ENCODE results near the gene MOXD1.

Gene MOXD1

DNA sequence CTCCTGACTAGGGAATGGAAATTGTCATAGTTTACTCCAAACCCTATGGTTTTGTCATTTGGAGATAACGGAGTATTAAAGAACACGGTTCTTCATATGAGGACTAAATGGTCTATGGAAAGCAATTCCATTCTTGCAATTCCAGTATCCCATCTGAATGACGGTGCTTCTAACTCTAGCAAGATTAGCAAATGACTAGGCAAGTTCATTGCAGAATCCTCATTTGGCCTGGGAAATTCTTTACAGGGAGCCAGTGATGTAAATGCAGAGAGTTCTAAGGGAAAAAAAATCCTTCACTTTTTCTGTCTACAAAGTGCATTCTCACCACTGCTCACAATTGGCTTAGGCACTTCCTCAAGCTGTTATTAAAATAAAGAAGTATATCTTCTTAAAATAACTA, 111.5 kb downstream of the MOXD1 start:
- TF ChIP-seq, protein P1, sequence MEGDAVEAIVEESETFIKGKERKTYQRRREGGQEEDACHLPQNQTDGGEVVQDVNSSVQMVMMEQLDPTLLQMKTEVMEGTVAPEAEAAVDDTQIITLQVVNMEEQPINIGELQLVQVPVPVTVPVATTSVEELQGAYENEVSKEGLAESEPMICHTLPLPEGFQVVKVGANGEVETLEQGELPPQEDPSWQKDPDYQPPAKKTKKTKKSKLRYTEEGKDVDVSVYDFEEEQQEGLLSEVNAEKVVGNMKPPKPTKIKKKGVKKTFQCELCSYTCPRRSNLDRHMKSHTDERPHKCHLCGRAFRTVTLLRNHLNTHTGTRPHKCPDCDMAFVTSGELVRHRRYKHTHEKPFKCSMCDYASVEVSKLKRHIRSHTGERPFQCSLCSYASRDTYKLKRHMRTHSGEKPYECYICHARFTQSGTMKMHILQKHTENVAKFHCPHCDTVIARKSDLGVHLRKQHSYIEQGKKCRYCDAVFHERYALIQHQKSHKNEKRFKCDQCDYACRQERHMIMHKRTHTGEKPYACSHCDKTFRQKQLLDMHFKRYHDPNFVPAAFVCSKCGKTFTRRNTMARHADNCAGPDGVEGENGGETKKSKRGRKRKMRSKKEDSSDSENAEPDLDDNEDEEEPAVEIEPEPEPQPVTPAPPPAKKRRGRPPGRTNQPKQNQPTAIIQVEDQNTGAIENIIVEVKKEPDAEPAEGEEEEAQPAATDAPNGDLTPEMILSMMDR (IDR thresholded peaks at IDR 0.05; ENCODE audit: low read depth, low read length, missing control alignments), result no peak
- DNase-seq (ENCODE audit: extremely low read depth, low read depth), result no peak

GRCh38 chr6:132287101-132287500, 114.2 kb downstream of the MOXD1 start:
- DNase-seq (ENCODE audit: extremely low read depth, low read depth), result no peak
- H3K4me3 ChIP-seq (replicated peaks; ENCODE audit: low read depth, low read length), result no peak overlapping the region
- TF ChIP-seq, protein P1 (IDR thresholded peaks at IDR 0.05; ENCODE audit: low read depth, low read length, missing control alignments), result no peak

More for the DNA sequence above, 111.5 kb downstream of the MOXD1 start:
- no peak overlapping the region for H3K4me3 ChIP-seq (replicated peaks; ENCODE audit: low read depth, low read length)

DNA sequence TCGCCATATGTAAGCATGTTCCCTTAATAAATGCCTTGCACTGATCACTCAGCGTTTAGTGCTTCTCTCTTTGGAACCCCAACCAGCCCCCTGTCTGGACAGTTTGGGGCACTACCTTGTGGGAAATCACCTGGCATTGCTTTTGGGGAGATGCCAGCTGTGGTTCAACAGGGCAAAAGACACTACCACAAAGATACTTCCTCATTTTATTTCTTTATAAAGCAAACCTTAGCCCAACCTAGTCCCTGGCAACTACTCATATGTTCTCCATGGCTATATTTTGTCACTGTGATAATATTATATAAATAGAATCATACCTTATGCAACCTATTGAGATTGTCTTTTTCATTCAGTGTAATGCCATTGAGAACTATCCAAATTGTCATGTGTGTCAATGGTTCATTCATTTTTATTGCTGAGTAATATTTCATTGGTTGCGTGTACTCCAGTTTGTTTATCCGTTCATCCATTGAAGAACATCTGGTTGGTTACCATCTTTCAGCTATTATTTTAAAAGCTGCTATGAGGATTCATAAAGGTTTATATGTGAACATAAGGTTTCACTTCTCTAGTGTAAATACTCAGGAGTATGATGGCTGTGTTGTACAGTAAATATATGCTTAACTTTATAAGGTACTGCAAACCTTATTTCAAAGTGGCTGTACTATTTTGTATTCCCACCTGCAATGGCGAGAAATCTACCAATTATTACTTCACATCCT, 114.8 kb downstream of the MOXD1 start:
- no peak overlapping the region for H3K4me3 ChIP-seq (replicated peaks; ENCODE audit: low read depth, low read length)
- TF ChIP-seq, protein P1 (IDR thresholded peaks at IDR 0.05; ENCODE audit: low read depth, low read length, missing control alignments), result no peak
- no peak for DNase-seq (ENCODE audit: extremely low read depth, low read depth)

GRCh38 chr6:132285004-132285780, 116.1 kb downstream of the MOXD1 start:
- no peak for DNase-seq (ENCODE audit: extremely low read depth, low read depth)
- H3K4me3 ChIP-seq (replicated peaks; ENCODE audit: low read depth, low read length), result no peak overlapping the region
- TF ChIP-seq, protein P1 (IDR thresholded peaks at IDR 0.05; ENCODE audit: low read depth, low read length, missing control alignments), result no peak

DNA sequence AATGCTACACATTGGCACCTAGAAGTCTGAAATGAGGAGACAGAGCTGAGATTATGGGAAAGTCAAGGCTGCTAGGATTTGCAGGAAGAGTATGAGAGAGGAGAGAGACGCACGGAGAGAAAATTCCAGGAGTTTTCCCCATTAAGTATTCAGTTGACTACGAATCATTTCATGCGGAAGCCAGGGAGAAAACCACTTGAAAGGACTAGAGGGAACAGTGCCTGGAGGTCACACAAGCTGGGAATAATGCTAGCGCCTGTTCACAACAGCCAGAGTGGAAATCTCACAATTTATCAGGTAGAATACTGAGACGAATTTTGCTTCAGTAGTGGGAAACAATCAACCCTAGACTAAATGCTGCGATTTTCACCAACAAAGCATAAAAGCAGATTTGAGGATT, 118.6 kb downstream of the MOXD1 start:
- TF ChIP-seq, protein P1 (IDR thresholded peaks at IDR 0.05; ENCODE audit: low read depth, low read length, missing control alignments), result no peak
- no peak for DNase-seq (ENCODE audit: extremely low read depth, low read depth)
- no peak overlapping the region for H3K4me3 ChIP-seq (replicated peaks; ENCODE audit: low read depth, low read length)

GRCh38 chr6:132280436-132280835, 120.8 kb downstream of the MOXD1 start:
- no peak overlapping the region for H3K4me3 ChIP-seq (replicated peaks; ENCODE audit: low read depth, low read length)
- DNase-seq (ENCODE audit: extremely low read depth, low read depth), result no peak
- TF ChIP-seq, protein P1 (IDR thresholded peaks at IDR 0.05; ENCODE audit: low read depth, low read length, missing control alignments), result no peak

All from HFF-Myc (cell line).